ENCODE results near the gene CDK19. TPM values are rescaled to one million over a fixed set of nuclear protein-coding genes. Genes with fewer than 3 reads are reported as not detected.
A peak's percentile ranks its signal among the peaks of the same experiment; 100 is the strongest.

Gene CDK19
- total and polyA plus RNA-seq, 2 of the 4 experiments (the other 2 are of a cell fraction) = 6.0 to 6.8 TPM

- DNase-seq (no peak), ATAC-seq (ENCODE audit: low read depth) (no peak)
- no peak overlapping the region for H2BK120ac ChIP-seq (ENCODE audit: low read depth, low read length)
- no peak overlapping the region for H4K8ac ChIP-seq (ENCODE audit: low read depth in 2 of 2, low read length in 2 of 2)
- H3K9me1 ChIP-seq (ENCODE audit: insufficient read depth, low read length) = no peaks in the 10 kb centered on the region; the same call in 1 of the 2 replicates
- peaks cover 9% of the 10 kb centered on the region for H3K4me1 ChIP-seq (ENCODE audit: control insufficient read depth, insufficient read depth, low read length)
- no peaks in the 10 kb centered on the region for H3K27me3 ChIP-seq (ENCODE audit: control insufficient read depth, insufficient read depth, low read length)
- in situ Hi-C loops (cut with MboI; ENCODE audit: low sequenced_read_pairs) = no loop called here
- no peak overlapping the region for H4K91ac ChIP-seq (ENCODE audit: insufficient read depth, low read depth, low read length)
- H2BK15ac ChIP-seq (ENCODE audit: low read depth, low read length) = no peak overlapping the region
- POLR2A ChIA-PET (ENCODE audit: unreplicated experiment) = no interaction called here
- no peak overlapping the region for H3K56ac ChIP-seq (ENCODE audit: extremely low read depth, insufficient read depth, low read length)
- no peak for TF ChIP-seq MXI1 (IDR thresholded peaks at IDR 0.05; ENCODE audit: borderline replicate concordance, low read depth, low read length)
- TF ChIP-seq CEBPB (IDR thresholded peaks at IDR 0.05; ENCODE audit: low read depth, low read length) = peak; percentile 57
- no peak overlapping the region for H2AK9ac ChIP-seq (replicated peaks; ENCODE audit: low read depth, low read length, poor library complexity)
- H2BK20ac ChIP-seq (ENCODE audit: low read depth, low read length) = no peak overlapping the region
- H3K36me3 ChIP-seq (ENCODE audit: control insufficient read depth, insufficient read depth, low read length) = no peaks in the 10 kb centered on the region
- H3K4me3 ChIP-seq (ENCODE audit: insufficient read depth, low read depth, low read length) = no peak overlapping the region
- H3K4me2 ChIP-seq (ENCODE audit: low read depth, low read length) = no peak overlapping the region
- H4K20me1 ChIP-seq (ENCODE audit: insufficient read depth, low read length) = 0 out of 2 replicates have a peak, but pooled peaks cover 3% of the 10 kb centered on the region
- H3K9ac ChIP-seq (ENCODE audit: low read depth, low read length) = no peak overlapping the region
- H3K9me3 ChIP-seq (ENCODE audit: control insufficient read depth, insufficient read depth, low read length) = no peaks in the 10 kb centered on the region
- peaks cover 0 to 10% of the 10 kb centered on the region in 2 experiments; a peak in 2 of 4 replicates for H3K79me1 ChIP-seq (ENCODE audit: low read depth in 1 of 2, low read length in 2 of 2)
- no peak overlapping the region for H3K14ac ChIP-seq (replicated peaks; ENCODE audit: low read depth, low read length)
- H2BK5ac ChIP-seq (ENCODE audit: low read depth, low read length, poor library complexity, severe bottlenecking) = no peak overlapping the region
- H3K4ac ChIP-seq (ENCODE audit: low read depth, low read length) = no peak overlapping the region
- no TSS peak for BruUV-seq (replicated peaks)
- no peak overlapping the region for H3K23ac ChIP-seq (ENCODE audit: low read depth, low read length)
- dilution Hi-C loops (cut with HindIII; ENCODE audit: low sequenced_read_pairs, unreplicated experiment) = no loop called here
- H2AK5ac ChIP-seq (ENCODE audit: low read depth, low read length) = no peak overlapping the region
- H3K18ac ChIP-seq (ENCODE audit: low read depth, low read length) = no peak overlapping the region
- intact Hi-C loops (cut with micrococcal nuclease) = loop anchor here (5.0 kb wide), 1 partner anchor 173 kb away; no protein-coding TSS in a partner anchor
- no peak overlapping the region for H3K27ac ChIP-seq (ENCODE audit: insufficient read depth, low read length)
- H4K5ac ChIP-seq (ENCODE audit: low read depth, low read length) = no peak overlapping the region
- H2AFZ ChIP-seq (replicated peaks; ENCODE audit: low read length, poor library complexity) = no peak overlapping the region
- CTCF ChIA-PET = no interaction called here
These were observed 111.2 kb downstream of the CDK19 start for GRCh38 chr6:110703906-110704594.

Data from IMR-90 (cell line).